Measurements from ENCODE around the gene NSMF. TPM values are rescaled to one million over a fixed set of nuclear protein-coding genes. Genes with fewer than 3 reads are reported as not detected.
"Not testable (repeated sequence)": the region's sequence is repeated elsewhere in the genome, so short reads cannot be mapped to it uniquely, and the experiment has no call there.

NSMF gene
- total and polyA plus RNA-seq, 2 donors (not counting 1 experiment from before 2014, with no cell fraction given), result 28.7 to 59.4 TPM

GRCh38 chr9:137410891-137411249 is 48.3 kb downstream of the NSMF start:
- DNase-seq (no peak), ATAC-seq (ENCODE audit: low read depth) (no peak)
- ChIA-PET CTCF (no interaction called here), POLR2A (no interaction called here)
- intact Hi-C loops (cut with micrococcal nuclease), result no loop called here
- Histone ChIP-seq H3K4me2 (replicated peaks; ENCODE audit: low read depth, low read length, poor library complexity, severe bottlenecking) (peak overlapping the region; percentile 65), H3K79me2 (ENCODE audit: control insufficient read depth, insufficient read depth, low read length) (peaks cover 23% of the 10 kb centered on the region), H3K27ac (ENCODE audit: low read length in 2 of 2) (no peak overlapping the region), H3K4me1 (ENCODE audit: control insufficient read depth in 2 of 2, insufficient read depth in 2 of 2, low read length in 2 of 2) (peaks cover 18 to 32% of the 10 kb centered on the region in 2 donors), H3K9ac (ENCODE audit: low read length) (no peak overlapping the region), H4K20me1 (ENCODE audit: control insufficient read depth, insufficient read depth, low read length, poor library complexity, severe bottlenecking) (peaks cover 62% of the 10 kb centered on the region), H3K27me3 (replicated peaks in 1 of 4; ENCODE audit: control extremely low read depth in 1 of 4, control insufficient read depth in 3 of 4, insufficient read depth in 4 of 4, low read length in 3 of 4) (peaks cover 0 to 27% (median 10%) of the 10 kb centered on the region in 4 experiments), H2AFZ (ENCODE audit: insufficient read depth, low read depth, low read length, poor library complexity, severe bottlenecking) (no peak overlapping the region), H3K9me3 (ENCODE audit: control extremely low read depth in 1 of 3, control insufficient read depth in 2 of 3, insufficient read depth in 1 of 3, low read length in 2 of 3) (peaks cover 0 to 2% (median 0%) of the 10 kb centered on the region in 3 donors), H3K4me3 (ENCODE audit: control extremely low read depth in 1 of 5, extremely low read depth in 1 of 5, insufficient read depth in 1 of 5, low read depth in 2 of 5, low read length in 4 of 5) (no peak overlapping the region), H3K36me3 (replicated peaks in 1 of 2; ENCODE audit: control extremely low read depth in 1 of 2, control insufficient read depth in 1 of 2, extremely low read depth in 1 of 2, insufficient read depth in 2 of 2, low read length in 1 of 2) (no peaks in the 10 kb centered on the region)
- H3K27ac Mint-ChIP-seq, result no peak overlapping the region
- WGBS (ENCODE audit: insufficient coverage), result 76% methylated on average over 12 of the region's 15 CpGs
- H3K4me3 Mint-ChIP-seq, result no peak overlapping the region
- H3K9me3 Mint-ChIP-seq (ENCODE audit: insufficient read depth), result no peaks in the 10 kb centered on the region
- H3K27me3 Mint-ChIP-seq, result no peaks in the 10 kb centered on the region
- peaks cover 17% of the 10 kb centered on the region for H3K4me1 Mint-ChIP-seq
- no peak for TF ChIP-seq EZH2 (IDR thresholded peaks at IDR 0.05; ENCODE audit: borderline replicate concordance, insufficient read depth, low read depth, low read length, poor library complexity, severe bottlenecking)
- no peak for TF ChIP-seq CTCF (IDR thresholded peaks at IDR 0.05)

GRCh38 chr9:137410236-137410890 is 48.8 kb downstream of the NSMF start:
- H2AFZ ChIP-seq (ENCODE audit: insufficient read depth, low read depth, low read length, poor library complexity, severe bottlenecking); CTCF ChIA-PET; H3K27ac ChIP-seq (ENCODE audit: low read length in 2 of 2); H3K9me3 ChIP-seq (ENCODE audit: control extremely low read depth in 1 of 3, control insufficient read depth in 2 of 3, insufficient read depth in 1 of 3, low read length in 2 of 3); H3K27ac Mint-ChIP-seq; ATAC-seq (ENCODE audit: low read depth); H3K9ac ChIP-seq (ENCODE audit: low read length); H3K36me3 ChIP-seq (replicated peaks in 1 of 2; ENCODE audit: control extremely low read depth in 1 of 2, control insufficient read depth in 1 of 2, extremely low read depth in 1 of 2, insufficient read depth in 2 of 2, low read length in 1 of 2); H3K4me3 ChIP-seq (ENCODE audit: control extremely low read depth in 1 of 5, extremely low read depth in 1 of 5, insufficient read depth in 1 of 5, low read depth in 2 of 5, low read length in 4 of 5); POLR2A ChIA-PET; H3K4me3 Mint-ChIP-seq; DNase-seq; intact Hi-C loops (cut with micrococcal nuclease); H3K27me3 Mint-ChIP-seq; H3K4me2 ChIP-seq (replicated peaks; ENCODE audit: low read depth, low read length, poor library complexity, severe bottlenecking); H3K9me3 Mint-ChIP-seq (ENCODE audit: insufficient read depth): not testable (repeated sequence)
- H4K20me1 ChIP-seq (ENCODE audit: control insufficient read depth, insufficient read depth, low read length, poor library complexity, severe bottlenecking), result peaks cover 62% of the 10 kb centered on the region
- H3K27me3 ChIP-seq (replicated peaks in 1 of 4; ENCODE audit: control extremely low read depth in 1 of 4, control insufficient read depth in 3 of 4, insufficient read depth in 4 of 4, low read length in 3 of 4), result peaks cover 0 to 27% (median 10%) of the 10 kb centered on the region in 4 experiments
- peaks cover 18 to 32% of the 10 kb centered on the region in 2 donors for H3K4me1 ChIP-seq (ENCODE audit: control insufficient read depth in 2 of 2, insufficient read depth in 2 of 2, low read length in 2 of 2)
- peaks cover 21% of the 10 kb centered on the region for H3K79me2 ChIP-seq (ENCODE audit: control insufficient read depth, insufficient read depth, low read length)
- peaks cover 17% of the 10 kb centered on the region for H3K4me1 Mint-ChIP-seq
- WGBS (ENCODE audit: insufficient coverage), result 48% methylated on average over 12 of the region's 18 CpGs

Measured in B cell (primary cell).